OCI-LY3 (cell line): Measurements from ENCODE around the gene SFT2D2.

Source experiments
- CTCF ChIP-seq: fragments of 200-600, 300-600 bp; sonication (generic); IDR thresholded peaks from 2 replicates; pipeline ENCODE4 v1.5.1; 2014; ENCODE audit warnings: antibody characterized with exemption, low read length, low read depth
- EZH2phosphoT487 ChIP-seq: fragments of 200-600 bp; shearing (Covaris generic); IDR thresholded peaks from 2 replicates; pipeline ENCODE4 v1.6.1; 2018; ENCODE audit warnings: antibody characterized with exemption, mixed run types, low read depth

- TF ChIP-seq CTCF (no peak), EZH2phosphoT487 (no peak)
Measured at GRCh38 chr1:168279253-168279652, 53.4 kb downstream of the SFT2D2 start.
